Neural progenitor cell (in vitro differentiated cells): Measurements from ENCODE around the gene XPO4. TPM values are rescaled to one million over a fixed set of nuclear protein-coding genes. Genes with fewer than 3 reads are reported as not detected.
"Not testable (repeated sequence)": the region's sequence is repeated elsewhere in the genome, so short reads cannot be mapped to it uniquely, and the experiment has no call there.

ENCODE experiments used
- DNase-seq: peaks from one replicate; pipeline ENCODE4 v3.0.0-alpha.2; 2016; ENCODE audit warnings: low spot score
- H2AFZ ChIP-seq: fragments of 200-600 bp; sonication (generic); replicated peaks from 2 replicates; pipeline ENCODE4 v1.6.1; 2016; ENCODE audit warnings: antibody characterized with exemption
- H3F3A ChIP-seq: fragments of 200-600 bp; sonication (generic); 2 replicates; pipeline ENCODE4 v1.6.1; 2016; ENCODE audit warnings: antibody characterized with exemption, low read depth
- H3K27ac ChIP-seq: fragments of 200-600 bp; sonication (generic); 2 replicates; pipeline ENCODE4 v1.5.1; 2016; ENCODE audit warnings: mild to moderate bottlenecking
- H3K27me3 ChIP-seq: fragments of 200-600 bp; sonication (generic); 2 replicates; pipeline ENCODE4 v1.6.1; 2016; ENCODE audit warnings: mild to moderate bottlenecking, moderate library complexity
- H3K36me3 ChIP-seq: fragments of 200-600 bp; sonication (generic); 2 replicates; pipeline ENCODE4 v1.5.1; 2016
- H3K4me1 ChIP-seq: fragments of 200-600 bp; sonication (generic); 2 replicates; pipeline ENCODE4 v1.6.1; 2016; ENCODE audit warnings: mixed run types
- H3K4me2 ChIP-seq: fragments of 200-600 bp; sonication (generic); 2 replicates; pipeline ENCODE4 v1.6.1; 2016
- H3K4me3 ChIP-seq: fragments of 200-600 bp; sonication (generic); 2 replicates; pipeline ENCODE4 v1.5.1; 2016
- H3K79me2 ChIP-seq: fragments of 200-600 bp; sonication (generic); 2 replicates; pipeline ENCODE4 v1.6.1; 2016; ENCODE audit warnings: low read depth
- H3K9ac ChIP-seq: fragments of 200-600 bp; sonication (generic); 2 replicates; pipeline ENCODE4 v1.6.1; 2016
- H3K9me3 ChIP-seq: fragments of 200-600 bp; sonication (generic); 2 replicates; pipeline ENCODE4 v1.5.1; 2016; ENCODE audit warnings: low read depth
- H4K20me1 ChIP-seq: fragments of 200-600 bp; sonication (generic); 2 replicates; pipeline ENCODE4 v1.6.1; 2016; ENCODE audit warnings: low read depth
- H3K27ac Mint-ChIP-seq: 3 replicates; pipeline ENCODE4 v1.8.0; 2021; ENCODE audit warnings: mixed read lengths
- H3K27me3 Mint-ChIP-seq: 2 replicates; pipeline ENCODE4 v1.8.0; 2022; ENCODE audit warnings: low read depth, mild to moderate bottlenecking, inconsistent platforms, moderate library complexity, mixed read lengths; ENCODE audit not compliant: insufficient read depth
- H3K36me3 Mint-ChIP-seq: 3 replicates; pipeline ENCODE4 v1.8.0; 2021; ENCODE audit warnings: mixed read lengths
- H3K4me1 Mint-ChIP-seq: 3 replicates; pipeline ENCODE4 v1.8.0; 2021; ENCODE audit warnings: mixed read lengths
- H3K4me3 Mint-ChIP-seq: 3 replicates; pipeline ENCODE4 v1.8.0; 2021; ENCODE audit warnings: mild to moderate bottlenecking, moderate library complexity, mixed read lengths
- H3K9me3 Mint-ChIP-seq: 3 replicates; pipeline ENCODE4 v1.8.0; 2020; ENCODE audit warnings: mixed read lengths
- EZH2 ChIP-seq: fragments of 200-600 bp; sonication (generic); IDR thresholded peaks from 2 replicates; pipeline ENCODE4 v1.6.1; 2017; ENCODE audit warnings: antibody characterized with exemption, mild to moderate bottlenecking, moderate library complexity
- EZH2phosphoT487 ChIP-seq: fragments of 200-600 bp; sonication (generic); IDR thresholded peaks from 2 replicates; pipeline ENCODE4 v1.6.1; 2017; ENCODE audit warnings: antibody characterized with exemption
- total RNA-seq: library from RNA; depleted of rRNA; stranded (reverse); fragments of >200 nt; gene quantifications from 2 replicates; pipeline ENCODE4 v1.2.3, GENCODE V29; 2015; ENCODE audit warnings: low replicate concordance
- TF ChIP-seq, protein P1 (sequence below): fragments of 200-600 bp; sonication (generic); IDR thresholded peaks from 2 replicates; pipeline ENCODE4 v1.5.1; 2017; ENCODE audit warnings: antibody characterized with exemption, mild to moderate bottlenecking

The XPO4 gene
- total RNA-seq, 1 donor from 2014 or later, result 44.9 TPM

DNA sequence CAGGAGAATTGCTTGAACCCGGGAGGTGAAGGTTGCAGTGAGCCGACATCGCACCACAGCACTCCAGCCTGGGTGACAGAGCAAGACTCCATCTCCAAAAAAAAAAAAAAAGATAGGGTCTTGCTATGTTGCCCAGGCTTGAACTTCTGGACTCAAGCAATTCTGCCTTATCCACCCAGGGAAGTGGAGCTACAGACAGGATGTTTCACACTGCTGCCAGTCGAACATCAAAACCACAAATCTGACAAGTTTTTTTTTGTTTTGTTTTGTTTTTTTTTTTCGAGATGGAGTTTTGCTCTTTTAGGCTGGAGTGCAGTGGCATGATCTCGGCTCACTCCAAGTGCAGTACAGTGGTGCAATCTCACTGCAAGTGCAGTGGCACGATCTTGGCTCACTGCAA is 10.8 kb downstream of the XPO4 start:
- Histone ChIP-seq H3K4me3 (no peak overlapping the region), H3K27ac (no peak overlapping the region), H3K27me3 (no peaks in the 10 kb centered on the region), H3F3A (peaks cover 4% of the 10 kb centered on the region), H3K9me3 (no peaks in the 10 kb centered on the region), H3K4me2 (no peak overlapping the region), H4K20me1 (peaks cover 35% of the 10 kb centered on the region), H3K4me1 (no peaks in the 10 kb centered on the region), H2AFZ (no peak overlapping the region), H3K9ac (no peak overlapping the region), H3K36me3 (no peaks in the 10 kb centered on the region), H3K79me2 (peaks cover 100% of the 10 kb centered on the region)
- no peaks in the 10 kb centered on the region for H3K27me3 Mint-ChIP-seq
- no peaks in the 10 kb centered on the region for H3K4me1 Mint-ChIP-seq
- no peak for DNase-seq
- H3K27ac Mint-ChIP-seq, result no peak overlapping the region
- no peak for TF ChIP-seq EZH2phosphoT487
- TF ChIP-seq EZH2, result no peak
- TF ChIP-seq, protein P1, sequence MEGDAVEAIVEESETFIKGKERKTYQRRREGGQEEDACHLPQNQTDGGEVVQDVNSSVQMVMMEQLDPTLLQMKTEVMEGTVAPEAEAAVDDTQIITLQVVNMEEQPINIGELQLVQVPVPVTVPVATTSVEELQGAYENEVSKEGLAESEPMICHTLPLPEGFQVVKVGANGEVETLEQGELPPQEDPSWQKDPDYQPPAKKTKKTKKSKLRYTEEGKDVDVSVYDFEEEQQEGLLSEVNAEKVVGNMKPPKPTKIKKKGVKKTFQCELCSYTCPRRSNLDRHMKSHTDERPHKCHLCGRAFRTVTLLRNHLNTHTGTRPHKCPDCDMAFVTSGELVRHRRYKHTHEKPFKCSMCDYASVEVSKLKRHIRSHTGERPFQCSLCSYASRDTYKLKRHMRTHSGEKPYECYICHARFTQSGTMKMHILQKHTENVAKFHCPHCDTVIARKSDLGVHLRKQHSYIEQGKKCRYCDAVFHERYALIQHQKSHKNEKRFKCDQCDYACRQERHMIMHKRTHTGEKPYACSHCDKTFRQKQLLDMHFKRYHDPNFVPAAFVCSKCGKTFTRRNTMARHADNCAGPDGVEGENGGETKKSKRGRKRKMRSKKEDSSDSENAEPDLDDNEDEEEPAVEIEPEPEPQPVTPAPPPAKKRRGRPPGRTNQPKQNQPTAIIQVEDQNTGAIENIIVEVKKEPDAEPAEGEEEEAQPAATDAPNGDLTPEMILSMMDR, result no peak
- H3K4me3 Mint-ChIP-seq, result no peak overlapping the region
- peaks cover 3% of the 10 kb centered on the region for H3K36me3 Mint-ChIP-seq
- no peaks in the 10 kb centered on the region for H3K9me3 Mint-ChIP-seq

DNA sequence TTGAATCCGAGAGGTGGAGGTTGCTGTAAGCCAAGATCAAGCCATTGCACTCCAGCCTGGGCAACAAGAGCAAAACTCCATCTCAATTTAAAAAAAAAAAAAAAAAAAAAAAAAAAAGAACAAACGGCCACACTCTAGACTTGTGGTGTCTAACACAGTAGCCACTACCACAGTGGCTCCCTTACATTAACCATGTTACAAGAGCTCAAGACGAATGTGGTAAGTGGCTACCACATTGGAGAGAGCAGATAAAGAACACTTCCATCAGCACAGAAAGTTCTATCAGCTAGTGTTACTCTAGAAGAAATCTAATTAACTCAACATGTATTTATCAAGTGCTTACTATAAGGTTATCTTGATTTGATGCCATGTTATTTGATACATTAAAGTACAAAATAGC is 11.5 kb downstream of the XPO4 start:
- Histone ChIP-seq H3K4me1 (no peaks in the 10 kb centered on the region), H3K27ac (no peak overlapping the region), H3K4me2 (no peak overlapping the region), H3K36me3 (no peaks in the 10 kb centered on the region), H3F3A (no peaks in the 10 kb centered on the region), H3K79me2 (peaks cover 100% of the 10 kb centered on the region), H3K27me3 (no peaks in the 10 kb centered on the region), H3K9me3 (no peaks in the 10 kb centered on the region), H2AFZ (no peak overlapping the region), H3K9ac (no peak overlapping the region), H3K4me3 (no peak overlapping the region), H4K20me1 (peaks cover 33% of the 10 kb centered on the region)
- TF ChIP-seq EZH2phosphoT487 (no peak), EZH2 (no peak)
- TF ChIP-seq, protein P1, result no peak
- DNase-seq, result no peak
- Mint-ChIP-seq H3K36me3 (peaks cover 3% of the 10 kb centered on the region), H3K4me1 (no peaks in the 10 kb centered on the region), H3K4me3 (no peak overlapping the region), H3K27me3 (no peaks in the 10 kb centered on the region), H3K9me3 (no peaks in the 10 kb centered on the region), H3K27ac (no peak overlapping the region)

DNA sequence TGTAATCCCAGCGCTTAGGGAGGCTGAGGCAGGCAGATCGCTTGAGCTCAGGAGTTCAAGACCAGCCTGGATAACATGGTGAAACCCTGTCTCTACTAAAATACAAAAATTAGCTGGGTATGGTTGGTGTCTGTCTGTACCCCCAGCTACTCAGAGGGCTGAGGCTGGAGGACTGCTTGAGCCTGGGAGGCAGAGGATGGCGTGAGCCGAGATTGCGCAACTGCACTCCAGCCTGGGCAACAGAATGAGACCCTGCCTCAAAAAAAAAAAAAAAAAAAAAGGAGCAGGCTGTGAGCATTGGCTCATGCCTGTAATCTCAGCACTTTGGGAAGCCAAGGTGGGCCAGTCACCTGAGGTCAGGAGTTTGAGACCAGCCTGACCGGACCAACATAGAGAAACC is 12.0 kb downstream of the XPO4 start:
- H3K4me1 ChIP-seq, H3K27ac ChIP-seq, H3K4me3 Mint-ChIP-seq, H3K4me3 ChIP-seq, H3K36me3 Mint-ChIP-seq, H3K36me3 ChIP-seq, H3K4me1 Mint-ChIP-seq, H3K9ac ChIP-seq, DNase-seq, H3K27ac Mint-ChIP-seq, H3K9me3 ChIP-seq, H3K27me3 ChIP-seq, H3K27me3 Mint-ChIP-seq, H3K4me2 ChIP-seq, H3K9me3 Mint-ChIP-seq, H2AFZ ChIP-seq, H3F3A ChIP-seq: not testable (repeated sequence)
- Histone ChIP-seq H4K20me1 (peaks cover 30% of the 10 kb centered on the region), H3K79me2 (peaks cover 100% of the 10 kb centered on the region)

DNA sequence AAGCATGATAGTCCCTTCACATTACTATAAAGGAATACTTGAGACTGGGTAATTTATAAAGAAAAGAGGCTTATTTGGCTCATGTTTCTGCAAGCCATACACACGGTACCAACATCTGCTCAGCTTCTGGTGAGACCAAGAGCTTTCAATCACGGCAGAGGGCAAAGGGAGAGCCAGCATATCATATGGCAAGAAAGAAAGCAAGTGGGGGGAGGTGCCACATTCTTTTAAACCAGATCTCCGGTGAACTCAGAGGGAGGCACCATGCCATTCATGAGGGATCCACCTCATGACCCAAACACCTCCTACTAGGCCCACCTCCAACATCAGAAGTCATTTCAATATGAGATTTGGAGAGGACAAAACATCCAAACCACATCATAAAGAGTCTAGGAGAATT is 20.3 kb downstream of the XPO4 start:
- Histone ChIP-seq H3K4me3 (peak overlapping the region; percentile 21), H3K79me2 (peaks cover 95% of the 10 kb centered on the region), H3K27me3 (no peaks in the 10 kb centered on the region), H3K9me3 (no peaks in the 10 kb centered on the region), H4K20me1 (peaks cover 45% of the 10 kb centered on the region), H3F3A (peaks cover 33% of the 10 kb centered on the region), H3K4me2 (peak overlapping the region; percentile 50), H3K9ac (no peak overlapping the region), H3K36me3 (no peaks in the 10 kb centered on the region), H3K27ac (peak overlapping the region; percentile 85), H2AFZ (no peak overlapping the region), H3K4me1 (peaks cover 27% of the 10 kb centered on the region)
- Mint-ChIP-seq H3K4me3 (no peak overlapping the region), H3K4me1 (peaks cover 10% of the 10 kb centered on the region), H3K27ac (no peak overlapping the region), H3K36me3 (peaks cover 24% of the 10 kb centered on the region), H3K27me3 (no peaks in the 10 kb centered on the region), H3K9me3 (peaks cover 17% of the 10 kb centered on the region)
- no peak for TF ChIP-seq EZH2
- TF ChIP-seq, protein P1, result no peak
- TF ChIP-seq EZH2phosphoT487, result no peak
- peak; percentile 24 for DNase-seq
